Trophoblast cell (in vitro differentiated cells and primary cell): Measurements from ENCODE around the gene FAM204A.

Experiments used
- DNase-seq, 2 donors: peaks; one replicate each; pipeline ENCODE4 v3.0.0-alpha.2; 2016
- H2AFZ ChIP-seq: 2 replicates; pipeline ENCODE4 v1.6.1; 2013; ENCODE audit warnings: low read length, moderate library complexity, mild to moderate bottlenecking; ENCODE audit not compliant: insufficient read depth, poor library complexity
- H2AK5ac ChIP-seq: 2 replicates; pipeline ENCODE4 v1.6.1; 2013; ENCODE audit warnings: mild to moderate bottlenecking, low read length
- H2BK120ac ChIP-seq: 2 replicates; pipeline ENCODE4 v1.6.1; 2013; ENCODE audit warnings: low read length, mild to moderate bottlenecking, moderate library complexity; ENCODE audit not compliant: insufficient read depth, poor library complexity
- H2BK12ac ChIP-seq: 2 replicates; pipeline ENCODE4 v1.6.1; 2013; ENCODE audit warnings: mild to moderate bottlenecking, low read length, moderate library complexity
- H2BK5ac ChIP-seq: 2 replicates; pipeline ENCODE4 v1.6.1; 2013; ENCODE audit warnings: low read length, low read depth, moderate library complexity, mild to moderate bottlenecking; ENCODE audit not compliant: poor library complexity
- H3K14ac ChIP-seq: 2 replicates; pipeline ENCODE4 v1.6.1; 2013; ENCODE audit warnings: mild to moderate bottlenecking, low read length
- H3K18ac ChIP-seq: 2 replicates; pipeline ENCODE4 v1.6.1; 2013; ENCODE audit warnings: mild to moderate bottlenecking, low read length
- H3K23ac ChIP-seq: 2 replicates; pipeline ENCODE4 v1.6.1; 2013; ENCODE audit warnings: low read length
- H3K27ac ChIP-seq: 2 replicates; pipeline ENCODE4 v1.5.1; 2013; ENCODE audit warnings: low read depth, mild to moderate bottlenecking, inconsistent platforms, low read length, moderate library complexity
- H3K27me3 ChIP-seq: 2 replicates; pipeline ENCODE4 v1.6.1; 2013; ENCODE audit warnings: inconsistent platforms, mild to moderate bottlenecking, low read length, moderate library complexity; ENCODE audit not compliant: insufficient read depth
- H3K36me3 ChIP-seq, 2 experiments: 1 replicate in 1 of 2; 2 replicates in 1 of 2; pipeline ENCODE4 v1.6.1; 2013; ENCODE audit warnings: low read length in 2 of 2, mild to moderate bottlenecking in 2 of 2, moderate library complexity in 1 of 2; ENCODE audit not compliant: insufficient read depth in 2 of 2, control insufficient read depth in 1 of 2
- H3K4ac ChIP-seq: 2 replicates; pipeline ENCODE4 v1.6.1; 2013; ENCODE audit warnings: low read depth, mild to moderate bottlenecking, low read length, moderate library complexity
- H3K4me1 ChIP-seq, 2 experiments: 1 replicate in 1 of 2; 2 replicates in 1 of 2; pipeline ENCODE4 v1.6.1; 2013; ENCODE audit warnings: low read length in 2 of 2, mild to moderate bottlenecking in 2 of 2, moderate library complexity in 1 of 2; ENCODE audit not compliant: insufficient read depth in 2 of 2, control insufficient read depth in 1 of 2
- H3K4me2 ChIP-seq: 2 replicates; pipeline ENCODE4 v1.6.1; 2013; ENCODE audit warnings: inconsistent platforms, mild to moderate bottlenecking, low read length, moderate library complexity
- H3K4me3 ChIP-seq: 2 replicates; pipeline ENCODE4 v1.5.1; 2013; ENCODE audit warnings: mild to moderate bottlenecking, low read depth, low read length, inconsistent platforms
- H3K79me1 ChIP-seq: one replicate; pipeline ENCODE4 v1.6.1; 2013; ENCODE audit warnings: low read length
- H3K79me2 ChIP-seq: 2 replicates; pipeline ENCODE4 v1.6.1; 2013; ENCODE audit warnings: low read length, mild to moderate bottlenecking; ENCODE audit not compliant: control insufficient read depth, insufficient read depth, poor library complexity
- H3K9ac ChIP-seq: 2 replicates; pipeline ENCODE4 v1.6.1; 2013; ENCODE audit warnings: mild to moderate bottlenecking, low read length
- H3K9me3 ChIP-seq: 2 replicates; pipeline ENCODE4 v1.6.1; 2013; ENCODE audit warnings: low read depth, mild to moderate bottlenecking, control low read depth, inconsistent platforms, low read length; ENCODE audit not compliant: insufficient read depth
- H4K12ac ChIP-seq: 2 replicates; pipeline ENCODE4 v1.6.1; 2013; ENCODE audit warnings: low read depth, mild to moderate bottlenecking, low read length, moderate library complexity
- H4K8ac ChIP-seq: 2 replicates; pipeline ENCODE4 v1.6.1; 2013; ENCODE audit warnings: low read depth, mild to moderate bottlenecking, low read length, moderate library complexity
- H4K91ac ChIP-seq: one replicate; pipeline ENCODE4 v1.6.1; 2013; ENCODE audit warnings: low read depth, mild to moderate bottlenecking, low read length, moderate library complexity
- WGBS: extraction: QIAGEN DNeasy Blood & Tissue Kit; methylation state at CpG from one replicate; pipeline ENCODE4 v1.1.7; 2013; ENCODE audit warnings: missing lambda C conversion rate; ENCODE audit not compliant: insufficient read length, insufficient coverage; ENCODE audit errors: extremely low coverage; 5-methylcytosine and 5-hydroxymethylcytosine counted together

FAM204A gene

GRCh38 chr10:118254654-118255053 is 87.5 kb downstream of the FAM204A start:
- Histone ChIP-seq H3K79me2 (no peaks in the 10 kb centered on the region), H3K27ac (no peak overlapping the region), H3K23ac (no peak overlapping the region), H4K12ac (no peak overlapping the region), H4K91ac (no peak overlapping the region), H2AK5ac (no peak overlapping the region), H2BK120ac (no peak overlapping the region), H3K14ac (no peak overlapping the region), H3K36me3 (no peaks in the 10 kb centered on the region), H3K4me1 (no peaks in the 10 kb centered on the region), H3K79me1 (no peaks in the 10 kb centered on the region), H3K4ac (no peak overlapping the region), H3K27me3 (no peaks in the 10 kb centered on the region), H4K8ac (no peak overlapping the region), H2AFZ (no peak overlapping the region), H2BK12ac (no peak overlapping the region), H3K4me2 (no peak overlapping the region), H3K9me3 (no peaks in the 10 kb centered on the region), H2BK5ac (no peak overlapping the region), H3K18ac (no peak overlapping the region), H3K4me3 (no peak overlapping the region), H3K9ac (no peak overlapping the region)
- DNase-seq: no peak
- no CpG with 5 or more reads among the region's 4 CpGs for WGBS

DNA sequence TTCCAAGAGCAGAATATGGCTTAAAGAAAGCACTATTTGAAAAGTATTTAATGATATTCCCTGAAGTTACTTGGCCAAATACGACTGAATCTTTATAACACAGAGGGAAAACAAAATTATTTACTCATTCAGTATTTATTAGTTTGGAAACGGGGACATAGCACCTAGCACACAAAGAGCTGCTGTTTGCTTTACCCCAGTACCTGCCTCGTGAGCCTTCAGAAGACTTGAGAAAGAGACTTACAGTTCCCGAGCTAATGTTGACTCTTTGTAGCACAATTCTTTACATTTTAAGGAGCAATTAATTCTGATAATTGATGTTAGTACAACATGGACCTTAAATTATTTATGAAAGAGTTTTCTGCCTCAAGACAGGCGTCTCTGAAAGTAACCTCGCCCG is 88.7 kb downstream of the FAM204A start:
- WGBS: no CpG with 5 or more reads among the region's 7 CpGs
- H3K23ac ChIP-seq: no peak overlapping the region
- H3K27me3 ChIP-seq: no peaks in the 10 kb centered on the region
- H3K79me1 ChIP-seq: no peaks in the 10 kb centered on the region
- no peak overlapping the region for H3K14ac ChIP-seq
- no peak overlapping the region for H4K91ac ChIP-seq
- H2BK12ac ChIP-seq: no peak overlapping the region
- no peak overlapping the region for H3K4ac ChIP-seq
- no peaks in the 10 kb centered on the region for H3K36me3 ChIP-seq
- H3K79me2 ChIP-seq: no peaks in the 10 kb centered on the region
- no peaks in the 10 kb centered on the region for H3K4me1 ChIP-seq
- H3K27ac ChIP-seq: no peak overlapping the region
- H4K12ac ChIP-seq: no peak overlapping the region
- H2AFZ ChIP-seq: no peak overlapping the region
- H4K8ac ChIP-seq: no peak overlapping the region
- DNase-seq: no peak
- H3K9ac ChIP-seq: no peak overlapping the region
- no peaks in the 10 kb centered on the region for H3K9me3 ChIP-seq
- H2AK5ac ChIP-seq: no peak overlapping the region
- H3K4me2 ChIP-seq: no peak overlapping the region
- no peak overlapping the region for H2BK120ac ChIP-seq
- H3K4me3 ChIP-seq: no peak overlapping the region
- no peak overlapping the region for H2BK5ac ChIP-seq
- H3K18ac ChIP-seq: no peak overlapping the region

GRCh38 chr10:118251791-118252190 is 90.3 kb downstream of the FAM204A start:
- H3K4me3 ChIP-seq: no peak overlapping the region
- no peak overlapping the region for H2BK12ac ChIP-seq
- no peak overlapping the region for H3K23ac ChIP-seq
- no peak overlapping the region for H4K8ac ChIP-seq
- H3K27me3 ChIP-seq: no peaks in the 10 kb centered on the region
- no peak overlapping the region for H3K27ac ChIP-seq
- no peak overlapping the region for H3K9ac ChIP-seq
- no peak overlapping the region for H3K18ac ChIP-seq
- H3K4me1 ChIP-seq: no peaks in the 10 kb centered on the region
- H2AFZ ChIP-seq: no peak overlapping the region
- no peaks in the 10 kb centered on the region for H3K9me3 ChIP-seq
- no peak overlapping the region for H3K14ac ChIP-seq
- H4K91ac ChIP-seq: no peak overlapping the region
- H3K4me2 ChIP-seq: no peak overlapping the region
- no peak overlapping the region for H4K12ac ChIP-seq
- DNase-seq: no peak
- WGBS: no CpG with 5 or more reads among the region's 7 CpGs
- no peaks in the 10 kb centered on the region for H3K36me3 ChIP-seq
- no peak overlapping the region for H2BK5ac ChIP-seq
- no peaks in the 10 kb centered on the region for H3K79me1 ChIP-seq
- no peak overlapping the region for H2BK120ac ChIP-seq
- no peaks in the 10 kb centered on the region for H3K79me2 ChIP-seq
- H3K4ac ChIP-seq: no peak overlapping the region
- H2AK5ac ChIP-seq: no peak overlapping the region

DNA sequence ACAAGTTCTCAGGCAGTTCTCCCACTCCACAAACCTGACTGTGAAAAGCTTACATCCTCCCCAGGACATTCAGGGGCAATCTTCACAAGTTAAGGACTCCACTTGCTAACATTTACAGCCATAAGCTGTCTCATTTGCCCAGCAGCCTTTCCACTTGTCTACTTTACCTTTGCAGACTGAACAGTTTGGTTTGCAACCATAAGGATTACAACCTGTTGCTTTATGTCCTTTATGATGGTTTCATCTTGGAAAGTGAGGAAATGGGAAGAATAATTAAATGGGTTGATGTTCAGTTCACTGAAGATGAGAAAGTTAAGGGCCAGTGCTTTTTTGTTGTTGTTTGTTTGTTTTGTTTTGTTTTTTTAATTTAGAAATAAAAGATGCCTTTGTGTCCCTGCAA is 92.4 kb downstream of the FAM204A start:
- H4K8ac ChIP-seq: no peak overlapping the region
- H2BK120ac ChIP-seq: no peak overlapping the region
- no peak overlapping the region for H2BK5ac ChIP-seq
- H3K36me3 ChIP-seq: no peaks in the 10 kb centered on the region
- H2BK12ac ChIP-seq: no peak overlapping the region
- no peaks in the 10 kb centered on the region for H3K27me3 ChIP-seq
- no peak overlapping the region for H2AK5ac ChIP-seq
- no peak overlapping the region for H3K9ac ChIP-seq
- no peak overlapping the region for H3K27ac ChIP-seq
- H4K91ac ChIP-seq: no peak overlapping the region
- no peaks in the 10 kb centered on the region for H3K4me1 ChIP-seq
- no peak overlapping the region for H4K12ac ChIP-seq
- H3K18ac ChIP-seq: no peak overlapping the region
- no peak overlapping the region for H2AFZ ChIP-seq
- H3K4ac ChIP-seq: no peak overlapping the region
- no peak for DNase-seq
- no peaks in the 10 kb centered on the region for H3K9me3 ChIP-seq
- no peak overlapping the region for H3K14ac ChIP-seq
- H3K4me2 ChIP-seq: no peak overlapping the region
- no peak overlapping the region for H3K4me3 ChIP-seq
- no peaks in the 10 kb centered on the region for H3K79me1 ChIP-seq
- no peak overlapping the region for H3K23ac ChIP-seq
- H3K79me2 ChIP-seq: no peaks in the 10 kb centered on the region
